H7 (cell line): ENCODE results near the gene CFAP97D2. TPM values are rescaled to one million over a fixed set of nuclear protein-coding genes. Genes with fewer than 3 reads are reported as not detected.
A peak's percentile ranks its signal among the peaks of the same experiment; 100 is the strongest.
"Not testable (repeated sequence)": the region's sequence is repeated elsewhere in the genome, so short reads cannot be mapped to it uniquely, and the experiment has no call there.

ENCODE experiments used
- DNase-seq: peaks from one replicate; pipeline ENCODE4 v3.0.0; 2012
- H3K27me3 ChIP-seq: 2 replicates; pipeline ENCODE4 v1.6.0; 2011; ENCODE audit warnings: mild to moderate bottlenecking, low read length; ENCODE audit not compliant: control insufficient read depth, insufficient read depth
- H3K36me3 ChIP-seq: replicated peaks from 2 replicates; pipeline ENCODE4 v1.5.1; 2011; ENCODE audit warnings: low read length; ENCODE audit not compliant: control insufficient read depth, insufficient read depth
- H3K4me3 ChIP-seq: 2 replicates; pipeline ENCODE4 v1.5.1; 2011; ENCODE audit warnings: low read depth, mild to moderate bottlenecking, control low read depth, low read length, moderate library complexity; ENCODE audit not compliant: insufficient read depth
- total RNA-seq: library from RNA; depleted of rRNA; stranded (reverse); fragments of >200 nt; shearing (Covaris generic); gene quantifications from 2 replicates; pipeline ENCODE4 v1.2.3, GENCODE V29; 2014

The CFAP97D2 gene
- total RNA-seq, 1 experiment from 2014 or later, result not detected

DNA sequence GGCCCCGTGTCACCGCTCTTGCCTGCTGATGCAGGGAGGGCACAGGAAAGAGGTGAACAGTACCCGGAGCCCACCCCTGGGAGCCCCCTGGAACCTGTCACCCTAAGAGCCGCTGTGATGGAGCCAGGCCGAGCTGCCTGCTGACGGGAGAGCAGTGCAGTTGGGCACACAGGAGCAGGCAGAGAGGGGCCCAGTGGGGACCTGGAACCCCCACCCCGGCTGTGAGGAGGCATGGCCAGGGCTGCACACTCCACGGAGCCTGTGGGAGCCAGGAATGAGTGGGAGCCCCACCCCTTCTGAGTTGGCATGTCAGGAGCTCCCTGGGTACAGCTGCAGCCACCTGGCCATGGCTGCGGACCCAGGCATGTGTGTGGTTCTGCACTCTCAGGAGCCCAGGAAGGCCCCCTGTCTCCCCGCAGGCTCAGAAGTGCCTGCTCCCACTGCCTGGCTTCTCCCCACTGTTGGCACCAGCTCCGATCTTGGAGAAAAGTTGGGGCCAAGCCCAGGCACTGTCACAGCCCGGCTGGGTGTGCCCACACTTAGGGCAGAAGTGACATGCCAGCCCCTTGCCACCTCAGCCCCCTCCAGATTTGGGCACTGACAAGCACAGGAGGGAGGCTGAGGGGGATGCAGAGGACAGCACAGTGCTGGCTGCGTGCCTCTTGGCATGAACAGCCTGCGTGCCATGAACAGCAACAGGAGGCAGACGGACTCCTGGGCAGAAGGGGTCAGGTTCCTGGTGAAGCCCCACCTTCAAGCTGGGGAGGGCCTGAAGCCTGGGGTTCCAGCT, 6.3 kb downstream of the CFAP97D2 start:
- Histone ChIP-seq H3K36me3 (no peaks in the 10 kb centered on the region), H3K27me3 (no peaks in the 10 kb centered on the region), H3K4me3 (no peak overlapping the region)
- DNase-seq, result peak; percentile 36

DNA sequence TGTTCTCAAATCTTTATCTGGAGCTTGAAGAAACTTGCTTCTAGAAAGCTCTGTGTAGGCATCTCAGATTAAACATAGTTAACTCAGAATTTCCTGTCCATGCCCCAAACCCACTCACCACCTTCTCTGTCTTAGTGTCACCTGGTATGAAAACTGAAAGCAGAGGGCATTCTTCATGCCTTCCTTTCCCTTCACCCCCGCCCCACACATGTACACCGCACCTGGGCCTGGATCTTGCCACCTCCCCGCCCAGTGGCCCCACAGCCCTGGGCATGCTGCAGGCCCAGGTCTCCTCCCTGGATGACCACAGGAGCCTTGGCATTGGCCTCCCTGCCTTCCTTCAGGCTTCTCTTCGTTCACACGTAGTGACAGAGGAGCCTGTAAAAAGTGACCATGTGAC, 15.8 kb downstream of the CFAP97D2 start:
- H3K36me3 ChIP-seq, result no peaks in the 10 kb centered on the region
- no peak overlapping the region for H3K4me3 ChIP-seq
- no peaks in the 10 kb centered on the region for H3K27me3 ChIP-seq
- no peak for DNase-seq

DNA sequence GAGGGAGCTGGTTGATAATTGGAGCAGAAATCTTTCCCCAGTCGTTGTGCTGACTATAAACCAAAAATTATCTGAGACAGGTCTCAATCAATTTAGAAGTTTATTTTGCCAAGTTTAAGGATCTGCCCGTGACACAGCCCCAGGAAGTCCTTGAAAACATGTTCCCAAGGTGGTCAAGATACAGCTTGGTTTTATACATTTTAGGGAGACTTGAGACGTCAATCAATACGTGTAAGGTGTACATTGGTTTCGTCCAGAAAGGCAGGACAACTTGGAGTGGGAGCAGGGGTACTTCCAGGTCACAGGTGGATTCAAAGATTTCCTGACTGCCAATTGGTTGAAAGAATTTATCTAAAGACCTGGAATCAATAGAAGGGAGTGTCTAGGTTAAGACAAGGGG, 17.6 kb downstream of the CFAP97D2 start:
- Histone ChIP-seq H3K4me3 (no peak overlapping the region), H3K27me3 (no peaks in the 10 kb centered on the region)

DNA sequence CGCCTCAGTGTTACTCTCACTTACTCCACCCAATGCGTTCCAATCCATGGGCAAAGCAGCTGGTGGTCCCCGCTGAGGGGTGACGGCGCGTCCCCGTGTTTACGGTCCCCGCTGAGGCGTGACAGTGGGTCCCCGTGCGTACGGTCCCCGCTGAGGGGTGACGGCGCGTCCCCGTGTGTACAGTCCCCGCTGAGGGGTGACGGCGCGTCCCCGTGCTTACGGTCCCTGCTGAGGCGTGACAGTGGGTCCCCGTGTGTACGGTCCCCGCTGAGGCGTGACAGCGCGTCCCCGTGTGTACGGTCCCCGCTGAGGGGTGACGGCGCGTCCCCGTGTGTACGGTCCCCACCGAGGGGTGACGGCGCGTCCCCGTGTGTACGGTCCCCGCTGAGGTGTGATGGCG, 19.5 kb downstream of the CFAP97D2 start:
- Histone ChIP-seq H3K36me3 (no peaks in the 10 kb centered on the region), H3K4me3 (no peak overlapping the region)
- DNase-seq, result no peak

More for the DNA sequence above, 17.6 kb downstream of the CFAP97D2 start:
- H3K36me3 ChIP-seq, result no peaks in the 10 kb centered on the region
- no peak for DNase-seq

DNA sequence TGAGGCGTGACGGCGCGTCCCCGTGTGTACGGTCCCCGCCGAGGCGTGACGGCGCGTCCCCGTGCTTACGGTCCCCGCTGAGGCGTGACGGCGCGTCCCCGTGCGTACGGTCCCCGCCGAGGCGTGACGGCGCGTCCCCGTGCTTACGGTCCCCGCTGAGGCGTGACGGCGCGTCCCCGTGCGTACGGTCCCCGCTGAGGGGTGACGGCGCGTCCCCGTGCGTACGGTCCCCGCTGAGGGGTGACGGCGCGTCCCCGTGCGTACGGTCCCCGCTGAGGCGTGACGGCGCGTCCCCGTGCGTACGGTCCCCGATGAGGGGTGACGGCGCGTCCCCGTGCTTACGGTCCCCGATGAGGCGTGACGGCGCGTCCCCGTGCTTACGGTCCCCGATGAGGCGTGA, 20.5 kb downstream of the CFAP97D2 start:
- not testable (repeated sequence) for H3K4me3 ChIP-seq, H3K36me3 ChIP-seq, DNase-seq, H3K27me3 ChIP-seq

More for the DNA sequence above, 19.5 kb downstream of the CFAP97D2 start:
- no peaks in the 10 kb centered on the region for H3K27me3 ChIP-seq

DNA sequence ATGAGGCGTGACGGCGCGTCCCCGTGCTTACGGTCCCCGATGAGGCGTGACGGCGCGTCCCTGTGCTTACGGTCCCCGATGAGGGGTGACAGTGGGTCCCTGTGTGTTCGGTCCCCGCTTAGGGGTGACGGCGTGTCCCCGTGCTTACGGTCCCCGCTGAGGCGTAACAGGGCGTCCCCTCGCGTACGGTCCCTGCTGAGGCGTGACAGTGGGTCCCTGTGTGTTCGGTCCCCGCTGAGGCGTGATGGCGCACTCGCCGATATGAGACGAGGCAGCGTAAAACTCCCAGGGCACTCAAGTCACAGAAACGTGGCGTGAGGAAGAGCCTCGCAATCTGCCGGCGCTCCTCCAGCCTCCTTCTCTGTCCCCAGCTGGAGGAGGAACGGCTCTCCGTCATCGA, 20.9 kb downstream of the CFAP97D2 start:
- H3K4me3 ChIP-seq, result no peak overlapping the region
- no peaks in the 10 kb centered on the region for H3K36me3 ChIP-seq
- H3K27me3 ChIP-seq, result no peaks in the 10 kb centered on the region
- no peak for DNase-seq

DNA sequence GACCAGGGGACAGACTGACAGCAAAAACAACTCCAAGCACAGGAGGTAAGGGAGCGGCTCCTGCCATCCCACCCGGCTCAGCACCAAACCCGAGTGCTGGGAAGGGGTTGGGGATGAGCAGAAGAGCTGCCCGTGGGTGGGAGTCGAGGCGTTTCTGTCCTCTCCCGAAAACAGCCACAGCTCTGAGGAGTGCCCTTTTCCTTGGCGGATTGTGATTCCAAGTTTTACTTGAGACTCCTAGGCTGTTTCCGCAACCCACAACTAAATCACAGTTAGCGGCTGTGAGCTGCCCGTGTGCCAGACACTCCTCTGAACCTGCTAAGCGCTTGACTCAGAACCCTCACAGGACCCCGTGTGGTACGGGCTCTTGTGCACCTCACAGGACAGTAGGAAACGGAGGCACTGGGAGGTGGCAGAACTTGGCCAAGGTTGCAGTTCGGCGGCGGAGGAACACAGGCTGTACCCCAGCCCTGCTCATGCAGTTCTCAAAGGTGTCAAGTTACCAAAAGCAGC, 21.4 kb downstream of the CFAP97D2 start:
- no peaks in the 10 kb centered on the region for H3K27me3 ChIP-seq
- H3K36me3 ChIP-seq, result no peaks in the 10 kb centered on the region
- H3K4me3 ChIP-seq, result no peak overlapping the region
- DNase-seq, result peak; percentile 62

DNA sequence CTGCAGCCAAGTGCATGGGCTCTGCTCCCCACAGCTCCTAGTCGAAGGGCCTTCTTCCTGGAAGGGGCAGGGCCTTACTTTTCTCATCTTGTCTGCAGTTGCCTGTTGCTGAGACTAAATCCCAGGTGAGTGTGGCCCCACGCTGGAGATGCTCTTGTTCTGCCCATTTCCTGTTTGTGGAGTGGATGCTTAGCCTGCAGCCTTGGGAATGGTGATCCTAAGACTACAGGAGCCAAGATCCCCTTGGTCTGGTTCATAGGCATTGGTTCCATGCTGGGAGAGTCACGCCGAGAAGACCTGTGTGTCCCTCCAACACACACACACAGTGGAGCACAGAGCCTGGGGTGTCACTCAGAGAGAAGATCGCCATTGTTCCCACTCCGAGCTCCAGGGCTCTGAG, 23.5 kb downstream of the CFAP97D2 start:
- no peaks in the 10 kb centered on the region for H3K36me3 ChIP-seq
- no peak for DNase-seq
- H3K4me3 ChIP-seq, result no peak overlapping the region

DNA sequence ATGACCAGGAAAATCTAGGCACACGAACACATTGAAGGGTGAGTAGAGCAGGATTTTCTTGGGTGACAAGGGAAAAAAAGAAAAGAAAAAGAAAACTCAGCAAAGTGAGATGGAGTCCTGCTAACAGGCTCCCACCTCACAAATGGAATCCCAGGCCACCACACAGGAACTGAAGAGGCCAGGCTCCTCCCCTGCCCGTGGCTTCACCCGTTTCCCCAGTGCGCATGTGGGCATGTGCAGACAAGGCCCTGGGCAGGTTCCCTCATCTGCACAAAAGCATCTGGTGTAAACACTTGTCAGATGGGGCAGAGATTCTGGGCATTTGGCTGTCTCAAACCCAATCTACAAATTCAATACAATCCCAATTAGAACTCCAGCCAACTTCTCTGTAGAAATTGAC, 24.5 kb downstream of the CFAP97D2 start:
- no peak overlapping the region for H3K4me3 ChIP-seq
- H3K36me3 ChIP-seq, result no peaks in the 10 kb centered on the region
- DNase-seq, result no peak
- no peaks in the 10 kb centered on the region for H3K27me3 ChIP-seq

More for the DNA sequence above, 23.5 kb downstream of the CFAP97D2 start:
- no peaks in the 10 kb centered on the region for H3K27me3 ChIP-seq

DNA sequence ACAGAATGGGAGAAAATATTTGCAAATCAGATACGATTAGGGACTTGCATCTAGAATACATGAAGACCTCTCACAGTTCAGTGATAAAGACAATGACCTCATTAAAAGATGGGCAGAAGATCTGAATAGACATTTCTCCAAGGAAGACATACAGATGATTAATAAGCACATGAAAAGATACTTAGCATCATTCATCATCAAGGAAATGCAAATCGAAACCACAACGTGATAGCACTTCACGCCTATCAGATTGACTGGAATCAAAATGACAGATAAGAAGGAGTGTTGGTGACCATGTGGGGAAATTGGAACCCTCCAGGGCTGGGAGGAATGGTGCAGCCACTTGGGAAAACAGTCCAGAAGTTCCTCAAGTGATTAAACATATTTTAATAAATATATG, 25.8 kb downstream of the CFAP97D2 start:
- Histone ChIP-seq H3K4me3 (no peak overlapping the region), H3K36me3 (no peaks in the 10 kb centered on the region), H3K27me3 (no peaks in the 10 kb centered on the region)
- DNase-seq, result no peak

DNA sequence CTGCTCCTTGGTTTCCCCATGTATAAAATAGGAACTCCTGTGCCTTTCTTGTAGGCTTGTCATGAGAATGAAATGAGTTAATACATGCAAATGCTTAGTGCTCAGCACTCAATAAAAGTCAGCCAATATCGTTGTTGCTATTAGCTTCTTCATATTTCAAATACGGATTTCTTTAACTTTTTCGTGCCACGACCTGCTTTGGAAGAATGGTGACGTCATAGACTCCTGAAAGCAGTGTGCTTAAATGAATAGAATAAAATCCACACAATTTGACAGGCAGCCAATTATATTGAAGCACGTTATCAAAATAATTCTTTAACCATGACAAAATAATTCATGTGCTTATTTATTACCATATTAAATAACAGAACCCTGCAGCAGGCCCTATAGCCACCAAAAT, 29.1 kb downstream of the CFAP97D2 start:
- no peak for DNase-seq
- Histone ChIP-seq H3K4me3 (no peak overlapping the region), H3K27me3 (no peaks in the 10 kb centered on the region), H3K36me3 (no peaks in the 10 kb centered on the region)

DNA sequence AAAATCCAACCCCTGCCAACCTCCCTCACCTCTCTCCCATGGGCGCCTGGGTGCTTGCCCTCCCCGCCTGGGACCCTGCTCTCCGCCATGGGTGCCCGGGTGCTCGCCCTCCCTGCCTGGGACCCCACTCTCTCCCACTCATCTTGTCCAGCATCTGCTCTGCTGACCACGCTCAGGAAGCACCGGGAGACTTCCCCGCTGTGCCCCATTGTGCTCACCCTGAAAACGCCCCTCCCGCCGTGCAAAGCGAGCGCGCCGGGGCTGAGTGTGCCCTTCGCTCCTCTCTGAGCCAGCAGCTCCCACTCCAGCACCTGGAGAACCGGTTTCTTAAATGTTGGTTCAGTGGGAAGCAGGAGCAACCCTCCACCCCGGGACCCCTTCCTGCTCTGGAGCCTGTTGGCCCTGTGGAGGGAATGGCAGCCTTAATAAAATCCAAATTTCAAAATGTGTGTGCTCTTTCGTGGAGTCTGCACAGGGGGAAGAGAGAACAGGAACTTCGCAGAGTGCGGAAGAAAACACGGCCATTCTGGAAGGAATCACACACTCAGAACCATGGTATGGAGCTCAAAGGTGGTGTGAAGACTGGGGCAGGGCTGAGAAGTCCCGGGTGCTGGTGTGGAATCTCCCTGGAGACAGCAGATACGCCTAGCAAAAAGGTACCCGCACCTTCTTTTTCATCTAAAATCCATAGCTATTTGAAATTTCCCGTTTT, 32.5 kb downstream of the CFAP97D2 start:
- Histone ChIP-seq H3K27me3 (no peaks in the 10 kb centered on the region), H3K36me3 (no peaks in the 10 kb centered on the region), H3K4me3 (no peak overlapping the region)
- peak; percentile 50 for DNase-seq

DNA sequence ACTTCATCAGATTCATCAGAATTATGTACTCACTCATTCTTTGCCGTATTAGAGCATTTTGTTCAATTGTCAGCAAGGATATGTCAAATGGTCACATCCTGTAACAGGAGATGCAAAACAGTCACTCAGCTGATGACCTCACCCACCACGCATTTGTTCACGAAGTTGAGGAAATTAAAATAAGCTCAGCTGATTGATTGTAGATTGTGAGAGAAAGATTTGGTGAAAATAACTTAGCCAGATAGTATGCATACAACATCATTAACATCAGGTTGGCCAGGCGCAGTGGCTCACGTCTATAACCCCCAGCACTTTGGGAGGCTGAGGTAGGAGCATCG, 33.1 kb downstream of the CFAP97D2 start:
- H3K27me3 ChIP-seq, result no peaks in the 10 kb centered on the region
- no peak for DNase-seq
- H3K36me3 ChIP-seq, result no peaks in the 10 kb centered on the region
- no peak overlapping the region for H3K4me3 ChIP-seq

DNA sequence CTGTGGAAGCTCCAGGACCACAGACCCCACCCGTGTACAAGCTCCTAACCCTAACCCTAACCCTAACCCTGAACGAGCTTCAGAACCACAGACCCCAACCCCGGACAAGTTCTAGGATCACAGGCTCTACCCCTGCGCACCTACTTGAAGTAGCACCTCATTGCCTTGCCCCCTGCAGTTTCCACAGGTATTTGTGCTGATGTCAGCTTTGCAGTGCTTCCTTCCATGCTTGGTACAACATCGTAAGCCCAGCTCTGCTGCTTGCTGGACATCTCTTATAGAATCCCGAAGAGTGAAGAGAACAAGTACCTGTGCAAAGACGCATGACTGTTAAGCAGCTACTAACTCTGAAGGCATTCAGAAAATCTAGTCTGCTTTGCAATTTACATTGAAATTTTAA, 34.9 kb downstream of the CFAP97D2 start:
- DNase-seq, result no peak
- no peaks in the 10 kb centered on the region for H3K27me3 ChIP-seq
- H3K36me3 ChIP-seq, result no peaks in the 10 kb centered on the region
- H3K4me3 ChIP-seq, result no peak overlapping the region

DNA sequence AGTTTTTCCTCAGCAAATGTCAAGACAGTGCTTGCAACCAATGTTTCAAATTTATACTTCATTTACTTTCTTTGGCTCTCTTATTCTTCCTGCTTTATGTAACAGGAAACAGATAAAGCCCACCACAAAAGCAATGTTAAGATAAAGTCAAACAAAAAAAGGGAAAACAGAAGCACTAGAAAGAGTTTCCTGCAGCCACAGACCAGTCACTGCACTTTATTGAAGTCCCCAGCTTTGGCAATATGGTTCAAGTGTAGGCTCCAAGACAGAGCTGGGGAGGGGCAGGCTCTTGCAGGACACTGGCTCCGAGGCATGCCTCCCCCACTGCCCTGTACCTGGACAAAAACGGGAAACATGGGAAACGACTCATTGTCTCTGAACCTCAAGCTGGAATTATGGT, 40.3 kb downstream of the CFAP97D2 start:
- H3K4me3 ChIP-seq, result no peak overlapping the region
- H3K36me3 ChIP-seq, result no peaks in the 10 kb centered on the region
- H3K27me3 ChIP-seq, result no peaks in the 10 kb centered on the region
- no peak for DNase-seq
